ENCODE measurements around the gene SPATC1L.

Gene SPATC1L

GRCh38 chr21:46160907-46161632 is 23.2 kb downstream of the SPATC1L start:
- DNase-seq = no peak

GRCh38 chr21:46160657-46160906 is 23.7 kb downstream of the SPATC1L start:
- DNase-seq = no peak

GRCh38 chr21:46159841-46160656 is 24.2 kb downstream of the SPATC1L start:
- DNase-seq = no peak

GRCh38 chr21:46159390-46159789 is 24.9 kb downstream of the SPATC1L start:
- DNase-seq = no peak

GRCh38 chr21:46158666-46159300 is 25.5 kb downstream of the SPATC1L start:
- DNase-seq = no peak

- no peak for DNase-seq
These were observed 26.2 kb downstream of the SPATC1L start for GRCh38 chr21:46157987-46158451.

- no peak for DNase-seq
These were observed 26.8 kb downstream of the SPATC1L start for GRCh38 chr21:46157396-46157986.

GRCh38 chr21:46156678-46157077 is 27.6 kb downstream of the SPATC1L start:
- no peak for DNase-seq

GRCh38 chr21:46156378-46156645 is 27.9 kb downstream of the SPATC1L start:
- no peak for DNase-seq

- DNase-seq = no peak
These were observed 28.5 kb downstream of the SPATC1L start, which contains the start of gene FTCD for GRCh38 chr21:46155514-46156377. Gene FTCD, minus strand, starts transcription at chr21:46155579. Its CDS starts 56 bp downstream, at chr21:46155523.

- no peak for DNase-seq
These were observed 29.2 kb downstream of the SPATC1L start for GRCh38 chr21:46154955-46155513.

GRCh38 chr21:46154155-46154954 is 29.9 kb downstream of the SPATC1L start:
- DNase-seq = no peak

- DNase-seq = peak; percentile 52
These were observed 30.8 kb downstream of the SPATC1L start for GRCh38 chr21:46153247-46154154.

GRCh38 chr21:46152927-46153246 is 31.4 kb downstream of the SPATC1L start:
- DNase-seq = no peak

- DNase-seq = no peak
These were observed 32.0 kb downstream of the SPATC1L start for GRCh38 chr21:46151989-46152926.

- no peak for DNase-seq
These were observed 32.8 kb downstream of the SPATC1L start for GRCh38 chr21:46151261-46151988.

- no peak for DNase-seq
These were observed 33.7 kb downstream of the SPATC1L start for GRCh38 chr21:46150491-46151121.

GRCh38 chr21:46150073-46150472 is 34.2 kb downstream of the SPATC1L start:
- no peak for DNase-seq
